HT-29 (cell line): ENCODE results near the gene DRD3. TPM values are rescaled to one million over a fixed set of nuclear protein-coding genes. Genes with fewer than 3 reads are reported as not detected.

Source experiments
- DNase-seq: peaks from one replicate; pipeline ENCODE4 v3.0.0-alpha.2; 2015; ENCODE audit warnings: low spot score
- total RNA-seq: library from RNA; depleted of rRNA; stranded (reverse); fragments of >200 nt; shearing (Covaris generic); gene quantifications from 2 replicates; pipeline ENCODE4 v1.2.3, GENCODE V29; 2014; rRNA removed

DRD3 gene
- not detected in 2 replicates for total RNA-seq

DNA sequence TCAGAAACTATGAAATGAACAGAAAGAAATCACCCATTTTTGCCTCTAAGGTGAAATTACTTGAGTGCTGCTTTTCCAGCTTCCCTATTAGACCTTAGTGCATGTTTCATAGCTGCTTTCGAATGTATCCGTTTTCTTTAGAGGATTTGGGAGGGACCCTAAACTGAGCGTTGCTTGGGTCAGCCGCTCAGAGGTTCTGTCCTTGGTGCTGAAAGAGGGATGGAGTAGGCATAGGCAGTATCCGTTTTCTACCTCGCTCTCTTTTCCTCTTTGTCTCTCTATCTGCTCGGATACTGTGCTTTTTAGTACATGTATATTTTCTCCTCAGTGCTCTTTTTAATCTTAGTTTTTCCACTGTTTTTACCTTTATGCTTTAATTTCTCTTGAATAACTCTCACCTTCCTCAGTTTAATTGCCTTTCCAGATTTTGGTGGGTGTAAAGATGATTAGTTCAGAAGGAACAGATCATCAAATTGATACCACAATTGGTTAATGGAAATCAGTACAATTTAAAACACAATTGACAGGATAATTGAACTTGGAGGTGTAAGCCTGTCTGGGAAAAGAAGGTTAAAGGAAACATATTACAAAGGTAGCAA, at the start of gene DRD3:
DRD3 (minus strand) TSS at position 283 of the 599 bp plus-strand sequence. CDS start 7,060 bp downstream, outside the sequence.
- peak; percentile 21 for DNase-seq

DNA sequence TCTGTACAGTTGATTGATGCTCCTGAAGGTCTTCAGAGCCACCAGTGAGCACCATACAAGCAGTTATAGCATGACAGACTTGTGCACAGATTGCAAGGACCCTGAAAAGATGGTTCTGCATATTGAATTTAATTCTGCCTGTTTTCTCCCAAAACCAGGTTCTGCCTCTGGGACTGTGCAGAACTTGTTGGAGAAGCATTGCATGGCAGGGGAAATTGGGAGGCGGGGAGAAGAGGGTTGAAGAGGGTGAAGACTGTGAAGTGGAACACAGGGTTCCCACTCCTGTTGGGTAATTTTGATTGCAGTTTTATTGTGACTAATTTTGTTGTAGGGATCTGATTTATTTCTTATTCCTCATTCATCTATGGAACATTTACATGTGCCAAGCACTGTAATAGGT, 48.2 kb upstream of the DRD3 start:
- no peak for DNase-seq

DNA sequence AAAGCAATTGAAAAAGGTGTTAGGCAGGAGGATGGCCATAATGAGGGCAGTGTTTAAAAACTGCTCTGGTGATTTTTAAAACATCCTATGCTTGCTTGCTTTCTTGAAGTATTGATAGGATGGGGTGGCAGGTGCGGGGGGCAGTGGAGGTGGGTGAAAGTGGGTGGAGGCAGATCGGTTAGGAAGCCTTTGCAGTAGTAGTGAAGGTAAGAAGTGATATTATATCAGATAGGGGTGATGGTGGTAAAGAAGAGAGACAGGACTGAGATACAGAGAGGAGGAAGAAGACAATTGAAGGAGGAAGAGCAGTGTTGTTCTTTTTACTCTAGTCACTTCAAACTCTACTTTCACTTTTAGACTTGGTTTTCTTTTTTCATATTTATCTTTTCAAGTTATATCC, 47.5 kb upstream of the DRD3 start:
- DNase-seq: no peak

DNA sequence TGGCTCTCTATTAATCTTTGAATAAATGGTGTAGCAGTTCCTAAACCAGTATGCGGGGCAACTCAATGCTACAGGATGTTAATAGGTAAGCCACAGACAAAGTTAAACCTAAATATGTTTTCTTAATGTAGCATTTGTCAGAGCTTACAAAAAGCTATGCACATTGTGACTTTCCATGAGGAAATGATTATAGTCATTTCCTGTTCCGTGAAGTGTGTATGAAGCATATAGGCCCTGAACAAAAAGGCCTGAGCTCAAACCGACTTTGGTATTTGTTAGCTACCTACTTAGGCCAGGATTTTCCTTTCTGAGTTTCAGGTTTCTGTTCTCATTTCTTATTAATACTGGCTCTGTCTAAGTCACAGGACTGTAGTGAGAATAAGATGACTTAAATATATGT, 44.3 kb upstream of the DRD3 start:
- DNase-seq: no peak

DNA sequence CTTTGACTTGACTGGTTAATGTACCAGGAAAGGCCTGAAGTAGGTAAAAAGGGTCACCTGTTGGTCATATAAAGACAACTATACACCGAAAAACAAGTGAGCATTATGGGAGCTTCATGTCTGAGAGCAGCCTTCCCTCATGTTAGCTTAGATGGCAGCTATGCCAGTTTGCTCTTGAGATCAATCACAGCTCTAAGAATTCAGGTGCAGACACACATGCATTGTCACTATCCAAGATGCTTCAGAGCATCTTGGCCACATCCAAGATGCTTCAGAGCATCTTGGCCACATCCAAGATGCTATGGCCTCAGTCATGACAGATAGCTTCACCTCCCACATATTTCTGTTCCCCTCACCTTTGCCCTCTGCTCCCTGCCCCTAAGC, 43.0 kb upstream of the DRD3 start:
- no peak for DNase-seq

DNA sequence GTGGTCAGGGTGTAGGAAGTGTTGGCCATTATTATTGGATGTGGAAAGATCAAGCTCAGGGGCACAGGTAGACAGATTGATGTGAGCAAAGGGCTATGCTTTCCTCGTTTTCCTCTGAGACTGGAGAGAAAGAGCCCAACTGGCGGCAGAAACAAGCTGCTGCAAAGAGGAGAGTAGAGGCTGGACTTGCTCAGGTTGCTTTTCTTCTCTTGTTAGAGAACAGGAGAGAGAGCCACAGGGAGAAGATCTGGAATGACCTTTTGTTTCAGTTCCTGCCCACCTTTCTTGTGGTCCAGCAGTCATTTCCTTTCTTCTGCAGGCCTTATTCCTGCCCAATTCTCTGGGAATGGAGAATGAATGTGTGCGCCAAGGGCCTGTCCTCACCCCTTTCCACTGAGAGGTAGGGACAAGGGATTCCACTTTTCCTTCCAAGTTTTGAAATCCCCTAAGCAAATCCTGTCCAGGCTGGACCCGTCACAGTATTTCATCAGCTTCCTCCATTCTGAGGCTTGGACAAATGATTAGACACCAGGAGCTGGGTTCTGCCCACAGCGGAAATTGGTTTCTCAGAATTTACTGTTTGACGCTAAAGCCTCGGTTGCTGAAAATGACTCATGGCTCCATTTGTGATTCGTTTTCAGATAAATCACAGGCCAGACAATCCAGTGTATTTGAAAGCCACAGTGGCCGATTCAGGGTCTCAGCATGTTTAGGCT, 42.5 kb upstream of the DRD3 start:
- no peak for DNase-seq

DNA sequence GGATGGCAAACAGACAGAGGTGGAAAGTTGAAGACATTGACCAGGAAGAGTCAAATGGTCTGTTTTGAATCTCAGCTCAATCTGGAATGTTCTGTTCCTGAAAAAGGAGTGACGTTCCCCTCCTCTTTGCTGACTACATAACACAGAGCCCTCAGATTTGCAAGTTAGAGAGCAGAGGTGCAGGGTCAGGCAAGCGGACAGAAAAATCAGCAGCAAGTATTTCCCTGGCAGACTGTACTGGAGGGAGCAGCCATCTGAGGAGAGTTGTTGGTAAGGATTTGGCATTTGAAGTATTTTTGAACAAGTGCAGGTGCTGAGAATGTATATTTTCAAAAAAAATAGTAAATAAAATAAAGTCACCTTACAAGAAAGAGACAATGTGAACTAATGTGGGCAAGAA, 40.9 kb upstream of the DRD3 start:
- DNase-seq: no peak

DNA sequence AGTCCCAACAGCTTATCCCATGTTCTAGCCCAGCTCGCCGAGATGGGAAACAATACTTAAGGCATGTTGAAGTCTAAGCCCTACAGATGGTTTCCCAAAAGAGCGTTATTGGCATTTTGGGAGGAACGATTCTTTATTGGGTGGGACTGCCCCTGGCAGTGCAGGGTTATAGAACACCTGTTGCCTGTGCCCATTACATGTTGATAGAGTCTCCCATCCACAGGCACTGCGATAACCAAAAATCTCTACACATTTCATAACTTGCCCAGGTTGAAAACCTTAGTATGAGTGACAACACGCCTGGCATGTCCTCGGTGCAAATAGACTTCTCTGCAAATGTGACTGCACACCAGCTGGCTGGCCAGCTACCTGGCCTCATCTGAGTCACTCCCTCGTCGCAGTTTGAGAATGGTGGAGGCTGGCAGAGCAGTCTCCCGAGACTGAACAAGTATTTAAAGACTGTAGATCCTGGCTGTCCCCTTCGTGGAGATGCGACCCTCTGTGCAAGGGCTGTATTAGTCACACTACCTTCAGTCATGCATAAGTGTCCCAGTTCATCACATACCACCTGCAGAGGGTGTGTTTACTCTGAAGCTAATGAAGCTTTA, 39.8 kb upstream of the DRD3 start:
- no peak for DNase-seq

DNA sequence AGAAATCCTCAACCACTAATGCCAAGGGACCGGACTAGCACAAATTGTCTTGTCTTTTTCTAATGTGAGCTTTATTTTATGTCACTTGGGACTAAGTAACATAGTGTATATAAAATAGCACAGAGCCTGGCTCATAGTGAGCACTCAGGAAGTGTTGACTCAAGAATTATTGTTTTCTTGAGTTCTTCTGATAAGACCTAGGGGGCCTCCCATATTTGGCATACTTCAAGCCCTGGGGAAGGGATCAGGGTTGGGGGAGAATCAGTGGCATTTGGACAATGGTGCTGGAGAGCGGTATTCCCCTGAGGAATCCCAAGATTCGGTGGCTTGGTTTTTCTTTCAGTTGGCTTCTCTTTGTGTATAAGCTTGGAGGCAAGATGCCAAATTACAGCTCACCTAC, 39.2 kb upstream of the DRD3 start:
- DNase-seq: no peak

DNA sequence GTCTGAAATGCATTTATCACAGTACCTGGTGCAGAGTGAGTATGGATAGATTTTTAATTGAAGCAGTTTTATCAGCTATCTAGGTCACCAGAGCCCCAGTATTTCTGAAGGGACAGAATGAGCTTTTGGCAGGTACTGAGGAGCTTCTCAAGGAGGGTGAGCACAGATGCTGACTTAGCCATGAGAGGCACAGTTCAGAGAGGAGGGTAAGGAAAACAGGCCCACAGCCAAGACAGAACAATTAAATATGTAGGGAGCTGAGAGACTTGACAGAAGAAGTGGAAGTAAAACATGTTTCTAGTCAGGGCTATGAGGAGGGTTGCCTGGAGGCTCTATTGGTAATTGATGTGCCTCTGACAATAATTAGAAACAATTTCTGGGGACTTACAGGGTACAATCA, 38.4 kb upstream of the DRD3 start:
- DNase-seq: no peak

DNA sequence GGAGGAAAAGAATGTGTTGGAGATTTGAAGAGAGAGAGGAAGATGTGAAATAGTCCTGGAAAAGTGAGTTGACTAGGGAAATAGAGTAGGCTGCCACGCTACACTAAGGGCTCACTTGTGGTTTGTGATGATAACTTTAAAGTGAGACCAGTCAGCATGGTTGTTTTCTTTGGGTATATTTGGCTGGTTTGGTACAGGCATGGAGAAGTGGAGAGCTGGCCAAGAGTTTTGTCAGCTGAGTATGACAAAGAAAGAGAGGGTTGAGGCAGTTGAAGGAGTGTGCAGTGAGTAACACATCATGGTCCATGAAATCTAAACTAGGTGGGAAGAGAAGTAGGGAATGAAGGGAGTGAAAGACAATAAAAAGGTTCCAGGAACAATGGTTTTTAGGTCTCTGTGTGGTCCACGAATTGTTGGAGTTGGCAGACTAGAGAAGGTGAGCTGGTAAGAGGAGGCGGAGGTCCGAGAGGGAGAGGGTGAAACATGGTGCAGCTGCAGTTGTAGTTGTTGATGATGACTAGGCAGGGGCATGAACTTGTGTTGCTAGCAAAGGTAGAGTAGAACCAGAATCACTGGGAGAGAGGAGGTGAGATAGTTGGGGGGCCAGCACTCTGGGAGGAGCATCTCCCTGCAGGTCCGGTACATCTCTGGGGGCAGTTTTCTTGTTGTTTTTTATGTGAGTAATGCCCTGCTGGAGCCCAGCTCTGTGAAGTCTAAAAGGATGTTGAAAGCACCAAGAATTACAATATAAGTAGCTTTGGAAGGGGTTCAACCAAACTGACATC, 37.5 kb upstream of the DRD3 start:
- DNase-seq: no peak

DNA sequence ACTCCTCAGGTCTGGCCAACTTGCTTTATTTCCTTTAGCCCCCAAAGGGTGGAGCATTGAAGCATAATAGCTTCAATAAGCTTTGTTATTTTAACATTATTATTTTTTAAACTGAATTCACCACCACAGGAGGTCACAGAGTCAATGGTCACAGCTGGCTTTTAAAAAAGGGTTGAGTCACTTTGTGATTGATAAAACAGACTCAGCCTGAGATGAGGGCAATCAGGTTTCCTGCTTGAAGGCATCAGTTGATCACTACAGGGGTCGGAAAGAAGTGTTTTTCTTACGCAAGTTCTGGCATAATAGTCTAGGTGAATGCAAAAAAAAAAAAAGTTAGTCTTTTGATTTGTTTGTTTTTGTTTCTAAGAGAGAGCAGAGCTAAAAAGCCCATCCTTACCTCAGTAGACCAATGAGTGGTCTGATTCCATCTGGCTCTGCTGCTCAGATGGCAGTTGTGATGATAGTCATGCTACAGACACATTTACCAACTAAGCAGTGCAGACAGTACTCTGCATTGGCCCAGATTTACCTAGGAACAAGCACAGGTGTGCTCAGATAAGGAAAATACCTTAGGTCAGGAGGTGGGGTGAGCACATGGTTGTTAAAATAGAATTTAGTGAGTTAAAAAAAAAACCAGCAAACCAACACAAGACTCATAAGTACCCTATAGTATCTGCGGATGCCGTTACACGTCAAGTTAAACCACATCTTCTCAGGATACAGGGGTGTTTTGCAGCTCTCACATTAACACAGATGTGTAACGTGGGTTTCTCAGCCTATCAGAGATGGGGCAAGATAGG, 35.9 kb upstream of the DRD3 start:
- no peak for DNase-seq

DNA sequence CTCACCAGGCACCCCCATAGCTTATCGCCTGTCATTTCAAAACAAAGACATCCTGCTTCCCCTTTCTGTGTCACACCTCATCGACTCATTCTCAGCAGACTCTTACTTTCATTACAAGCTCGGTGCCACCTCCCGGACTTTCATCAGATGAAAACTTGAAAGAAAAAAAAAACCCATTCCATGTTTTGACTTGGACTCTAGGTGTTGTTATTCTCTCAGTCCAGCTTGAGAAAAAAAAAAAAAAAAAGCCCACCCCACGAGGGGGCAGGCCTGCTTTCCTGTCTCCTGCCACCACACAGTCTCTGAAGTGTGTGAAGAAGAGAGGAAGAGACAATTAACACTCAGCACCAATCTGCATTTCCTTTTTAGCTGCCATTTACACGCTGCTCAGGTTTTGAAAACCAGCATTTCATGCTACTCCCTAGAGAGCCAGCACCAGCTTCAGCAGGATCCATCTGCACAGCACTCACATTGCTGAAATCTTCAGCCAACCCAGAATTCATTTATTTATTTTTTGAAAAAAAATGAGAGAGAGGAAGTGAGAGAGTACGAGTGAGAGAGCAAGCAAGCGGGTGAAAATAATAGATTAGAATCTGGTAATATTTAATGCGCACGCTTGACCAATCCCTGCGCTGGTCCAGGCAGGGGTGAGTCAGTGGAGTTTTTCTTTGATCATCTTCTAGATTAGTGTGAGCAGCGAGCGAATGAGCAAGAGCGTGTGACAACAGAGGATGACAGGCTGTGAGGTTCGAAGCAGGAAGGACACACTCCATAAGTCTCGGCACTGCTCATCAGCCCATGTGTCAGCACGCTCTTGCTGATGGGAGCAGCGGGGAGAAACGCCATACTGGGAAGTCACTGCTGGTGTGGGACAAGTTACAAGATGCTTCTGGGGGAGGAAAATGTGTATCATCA, 35.0 kb upstream of the DRD3 start:
- no peak for DNase-seq

DNA sequence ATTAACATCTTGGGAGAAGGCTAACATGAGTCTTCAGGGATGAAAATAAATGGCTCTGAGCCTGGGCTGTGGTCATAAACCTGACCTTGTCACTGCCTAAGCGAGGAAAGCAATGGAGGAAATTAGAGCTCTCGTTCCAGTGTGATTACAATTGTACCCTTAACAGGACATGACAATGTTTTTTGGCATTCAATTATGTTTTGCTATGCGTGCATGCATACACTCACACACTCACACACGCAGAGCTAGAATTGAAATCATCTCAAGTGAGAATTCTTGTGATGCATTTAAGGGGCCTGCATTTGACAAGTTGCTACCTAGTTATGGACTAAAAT, 34.4 kb upstream of the DRD3 start:
- DNase-seq: no peak

DNA sequence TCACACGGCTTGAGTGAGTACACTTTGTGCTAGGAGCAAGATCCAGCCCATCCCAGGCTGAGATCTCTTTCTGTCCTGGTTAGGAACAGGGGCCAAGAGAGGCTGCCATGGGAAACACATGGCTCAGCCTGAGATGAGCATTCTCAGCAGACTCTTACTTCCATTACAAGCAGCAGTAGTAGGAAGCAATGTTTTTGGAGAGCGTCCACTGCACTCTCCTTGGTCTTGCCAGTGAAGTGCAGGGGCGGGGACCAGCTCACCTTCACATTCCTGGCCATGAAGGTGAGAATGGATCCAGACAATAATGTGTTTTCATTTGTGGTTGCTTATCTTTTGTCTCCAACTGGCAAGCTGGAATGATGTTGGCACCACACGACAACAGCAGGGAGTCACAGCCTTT, 33.8 kb upstream of the DRD3 start:
- no peak for DNase-seq

DNA sequence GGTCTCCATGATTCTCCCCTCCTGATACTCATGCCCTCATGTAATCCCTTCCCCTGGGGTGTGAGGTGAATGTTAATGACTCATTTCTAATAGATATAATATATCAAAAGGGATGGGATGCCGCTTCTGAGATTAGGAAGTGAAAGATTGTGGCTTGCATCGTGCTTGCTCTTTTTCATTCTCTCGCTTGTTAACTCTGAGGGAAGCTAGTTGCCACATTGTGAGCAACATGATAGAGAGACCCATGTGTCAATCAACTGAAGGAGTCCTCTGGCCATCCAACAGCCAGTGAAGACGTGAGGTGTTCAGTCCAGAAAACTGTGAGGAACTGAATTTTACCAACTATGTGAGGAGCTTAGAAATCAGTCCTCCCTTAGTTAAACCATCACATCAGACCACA, 28.9 kb upstream of the DRD3 start:
- DNase-seq: no peak

DNA sequence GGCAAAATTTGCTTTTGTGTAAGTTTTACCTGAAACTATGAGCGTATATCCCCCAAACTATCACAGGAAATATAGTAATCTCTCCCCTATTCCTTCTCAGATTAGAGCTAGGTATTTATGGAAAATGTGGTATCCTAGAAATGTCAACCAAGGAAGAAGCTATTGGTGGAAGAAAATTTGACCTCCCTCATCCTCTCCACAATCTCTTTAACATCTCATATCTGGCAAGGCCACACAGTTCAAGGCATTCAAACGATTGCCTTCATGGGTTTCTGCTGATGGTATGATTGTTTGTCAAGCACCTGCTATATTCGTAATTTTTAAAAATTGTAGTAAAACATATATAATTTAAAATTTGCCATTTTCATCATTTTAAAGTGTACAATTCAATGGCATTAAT, 27.5 kb upstream of the DRD3 start:
- no peak for DNase-seq

DNA sequence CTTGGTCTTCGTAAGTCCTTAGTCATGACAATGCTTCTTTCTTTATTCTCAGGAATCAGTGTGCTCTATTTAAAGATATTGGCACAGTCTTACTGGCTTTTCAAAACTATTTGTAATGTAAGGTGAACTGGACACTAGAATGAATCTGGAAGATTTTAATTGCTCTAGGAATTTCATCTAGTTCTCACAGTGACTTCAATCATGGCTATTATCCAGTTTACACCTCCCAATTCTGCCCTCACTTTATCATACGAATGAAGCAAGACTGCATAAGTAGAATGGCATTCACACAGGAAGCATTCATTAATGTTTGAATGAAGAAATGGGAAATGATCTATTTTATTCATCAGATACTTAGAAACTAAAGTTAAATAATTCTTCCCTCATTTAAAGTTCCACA, 26.7 kb upstream of the DRD3 start:
- no peak for DNase-seq

DNA sequence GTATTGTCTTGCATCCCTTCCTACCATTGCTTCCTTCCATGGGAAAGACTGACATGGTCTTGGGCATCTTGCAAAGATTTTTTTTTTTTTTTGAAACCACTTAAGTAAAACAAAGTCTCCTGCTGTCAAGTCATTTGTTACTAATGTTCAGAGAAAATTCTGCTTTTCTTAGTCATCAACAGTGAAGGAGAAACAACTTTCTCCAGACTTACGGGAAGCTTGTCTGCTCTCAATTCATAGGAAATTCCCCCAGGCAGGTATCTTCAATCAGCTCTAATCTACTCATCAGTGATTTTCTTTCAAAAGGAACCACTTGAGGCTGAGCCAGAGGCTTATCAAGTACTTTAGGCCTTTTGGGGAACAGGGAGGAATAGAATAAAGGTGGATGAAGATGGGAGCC, 15.9 kb upstream of the DRD3 start:
- no peak for DNase-seq

DNA sequence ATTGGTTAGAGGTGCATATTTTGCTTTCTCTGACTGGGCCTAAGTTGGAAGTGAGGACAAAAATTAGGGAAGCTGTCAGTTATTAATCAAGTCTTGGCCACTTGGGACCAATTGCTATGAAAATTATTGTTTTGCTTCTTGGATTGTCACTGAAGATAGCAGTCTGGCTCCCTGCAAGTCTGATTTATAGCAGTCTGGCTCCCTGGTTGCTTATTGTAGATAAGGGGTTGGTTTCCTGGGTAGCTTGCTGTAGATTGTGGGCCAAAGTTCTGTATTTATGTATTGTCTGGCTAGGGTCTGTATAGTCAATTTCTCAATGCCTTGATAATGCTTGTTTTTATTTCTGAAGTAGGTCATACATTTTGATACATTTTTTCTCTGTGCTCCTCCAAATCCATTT, 13.3 kb upstream of the DRD3 start:
- no peak for DNase-seq

DNA sequence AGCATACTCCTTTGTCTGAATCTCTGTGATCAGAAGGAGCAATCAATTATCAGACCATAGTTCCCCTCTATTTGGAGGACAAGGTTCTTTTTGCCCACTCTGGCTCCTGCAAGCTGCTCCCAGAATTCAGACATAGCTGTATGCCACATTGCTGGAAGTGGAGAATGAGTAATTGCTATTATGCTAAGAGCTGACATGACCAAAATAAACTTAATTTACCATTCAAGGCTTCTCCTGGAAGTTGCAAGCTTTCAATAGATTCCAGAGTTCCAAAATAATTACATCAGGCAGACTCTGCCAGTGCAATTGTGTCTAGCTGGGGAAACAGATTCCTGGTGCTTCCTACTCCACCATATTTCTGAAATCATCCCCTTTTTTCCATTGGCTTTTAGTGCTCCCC, 7.6 kb upstream of the DRD3 start:
- DNase-seq: no peak
